Right lobe of liver (tissue), 6 donors: ENCODE results near the gene PGBD5. TPM values are rescaled to one million over a fixed set of nuclear protein-coding genes. Genes with fewer than 3 reads are reported as not detected.
"Not testable (repeated sequence)": the region's sequence is repeated elsewhere in the genome, so short reads cannot be mapped to it uniquely, and the experiment has no call there.

Experiments used
- ATAC-seq, 4 donors: fragments of 200-7000 bp; cut with Tn5 transposase; one replicate each; pipeline ENCODE4 v1.9.1; 2020; ENCODE audit warnings: mild to moderate bottlenecking in 4 of 4, moderate library complexity in 4 of 4
- DNase-seq, 3 donors: peaks; one replicate each; pipeline ENCODE4 v3.0.0-alpha.2; 2020
- H3K27ac ChIP-seq, 3 donors: fragments of 200-600 bp; one replicate each; pipeline ENCODE4 v1.8.0; 2022
- H3K27me3 ChIP-seq, 2 donors: fragments of 200-600 bp; one replicate each; pipeline ENCODE4 v1.8.0; 2022
- H3K36me3 ChIP-seq, 4 donors: fragments of 200-600 bp; sonication (generic) in 1 of 4; one replicate each; pipeline versions ENCODE4 v1.5.1 to v1.8.0; 2017 to 2022; ENCODE audit warnings: control low read depth in 1 of 4
- H3K4me1 ChIP-seq, 4 donors: fragments of 200-600 bp; sonication (generic) in 1 of 4; one replicate each; pipeline versions ENCODE4 v1.5.1 to v1.8.0; 2017 to 2022; ENCODE audit warnings: control low read depth in 1 of 4
- H3K4me3 ChIP-seq, 3 donors: fragments of 200-600 bp; one replicate each; pipeline ENCODE4 v1.8.0; 2022
- H3K9me3 ChIP-seq, 4 donors: fragments of 200-600 bp; sonication (generic) in 1 of 4; one replicate each; pipeline versions ENCODE4 v1.5.1 to v1.8.0; 2017 to 2022; ENCODE audit warnings: control low read depth in 1 of 4
- POLR2A ChIP-seq: fragments of 450-650 bp; IDR thresholded peaks from one replicate; pipeline ENCODE4 v1.6.1; 2017; ENCODE audit warnings: antibody characterized with exemption, mild to moderate bottlenecking
- WGBS: methylation state at CpG from one replicate; pipeline ENCODE4 v1.1.6; 2018; ENCODE audit warnings: low coverage, low lambda C conversion rate; ENCODE audit not compliant: insufficient coverage; ENCODE audit errors: missing lambda C conversion rate; 5-methylcytosine and 5-hydroxymethylcytosine counted together
- intact Hi-C, 2 donors: fragments of 100-400 bp; cut with DNase I; formaldehyde crosslinking; loops; one replicate each; pipeline versions ENCODE4 v1.11.2 to v1.14.1; 2022
- total RNA-seq, 6 experiments: library from RNA; depleted of rRNA in 2 of 6; stranded (reverse); fragments of >200 nt in 2 of 6; fragmentation: NEBNext Ultra II Directional in 3 of 6; extraction: Animal tissue kit (Norgen Biotek cat#: 25700) in 3 of 6; gene quantifications; one replicate each; pipeline versions ENCODE4 v1.1.0 to v1.2.4, GENCODE V29; 2016 to 2023
- TF ChIP-seq, protein P1 (sequence below), 4 donors: fragments of 200-600 bp in 3 of 4; fragments of 450-650 bp in 1 of 4; IDR thresholded peaks; one replicate each; pipeline versions ENCODE4 v1.5.1 to v1.8.0; 2016 to 2022; ENCODE audit warnings: antibody characterized with exemption in 4 of 4, mild to moderate bottlenecking in 2 of 4
- donor health status: DM: no; HTN: yes; CAD: no.
- donor health status: DM: no; HTN: no; CAD: no.
- donor health status: DM: no; HTN: no; CAD: no.
- donor health status: DM: no; HTN: yes; CAD: no.
- donor health status: DM: no; HTN: yes; CAD: no.

PGBD5 gene
- total RNA-seq, 6 experiments from 2014 or later, result 0.80 to 6.4 (median 2.4) TPM

DNA sequence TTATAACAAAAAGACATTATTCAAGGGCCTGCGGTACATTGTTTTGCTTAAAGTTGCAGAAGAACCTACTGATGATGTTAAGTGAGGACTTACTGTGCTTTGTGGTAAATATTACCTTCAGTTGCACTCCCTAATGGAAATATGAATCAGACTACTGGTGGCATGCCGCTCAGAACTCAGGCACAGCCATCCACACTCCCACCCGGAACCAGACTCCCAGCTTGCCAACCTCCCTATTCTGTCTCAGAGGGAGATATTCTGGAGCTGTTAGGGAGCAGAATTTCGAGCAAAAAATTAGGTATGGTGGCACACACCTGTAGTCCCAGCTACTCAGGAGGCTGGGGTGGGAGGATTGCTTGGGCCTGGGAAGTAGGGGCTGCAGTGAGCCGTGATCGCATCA, 13.1 kb downstream of the PGBD5 start:
- DNase-seq (no peak), ATAC-seq (no peak)
- Histone ChIP-seq H3K4me3 (no peak overlapping the region), H3K4me1 (no peaks in the 10 kb centered on the region), H3K27ac (no peak overlapping the region), H3K36me3 (no peaks in the 10 kb centered on the region), H3K27me3 (no peaks in the 10 kb centered on the region), H3K9me3 (no peaks in the 10 kb centered on the region)
- TF ChIP-seq POLR2A, result no peak
- TF ChIP-seq, protein P1, sequence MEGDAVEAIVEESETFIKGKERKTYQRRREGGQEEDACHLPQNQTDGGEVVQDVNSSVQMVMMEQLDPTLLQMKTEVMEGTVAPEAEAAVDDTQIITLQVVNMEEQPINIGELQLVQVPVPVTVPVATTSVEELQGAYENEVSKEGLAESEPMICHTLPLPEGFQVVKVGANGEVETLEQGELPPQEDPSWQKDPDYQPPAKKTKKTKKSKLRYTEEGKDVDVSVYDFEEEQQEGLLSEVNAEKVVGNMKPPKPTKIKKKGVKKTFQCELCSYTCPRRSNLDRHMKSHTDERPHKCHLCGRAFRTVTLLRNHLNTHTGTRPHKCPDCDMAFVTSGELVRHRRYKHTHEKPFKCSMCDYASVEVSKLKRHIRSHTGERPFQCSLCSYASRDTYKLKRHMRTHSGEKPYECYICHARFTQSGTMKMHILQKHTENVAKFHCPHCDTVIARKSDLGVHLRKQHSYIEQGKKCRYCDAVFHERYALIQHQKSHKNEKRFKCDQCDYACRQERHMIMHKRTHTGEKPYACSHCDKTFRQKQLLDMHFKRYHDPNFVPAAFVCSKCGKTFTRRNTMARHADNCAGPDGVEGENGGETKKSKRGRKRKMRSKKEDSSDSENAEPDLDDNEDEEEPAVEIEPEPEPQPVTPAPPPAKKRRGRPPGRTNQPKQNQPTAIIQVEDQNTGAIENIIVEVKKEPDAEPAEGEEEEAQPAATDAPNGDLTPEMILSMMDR (IDR thresholded peaks at IDR 0.05), result no peak
- intact Hi-C loops, result no loop called here
- 88% methylated on average over 4 of the region's 6 CpGs for WGBS

DNA sequence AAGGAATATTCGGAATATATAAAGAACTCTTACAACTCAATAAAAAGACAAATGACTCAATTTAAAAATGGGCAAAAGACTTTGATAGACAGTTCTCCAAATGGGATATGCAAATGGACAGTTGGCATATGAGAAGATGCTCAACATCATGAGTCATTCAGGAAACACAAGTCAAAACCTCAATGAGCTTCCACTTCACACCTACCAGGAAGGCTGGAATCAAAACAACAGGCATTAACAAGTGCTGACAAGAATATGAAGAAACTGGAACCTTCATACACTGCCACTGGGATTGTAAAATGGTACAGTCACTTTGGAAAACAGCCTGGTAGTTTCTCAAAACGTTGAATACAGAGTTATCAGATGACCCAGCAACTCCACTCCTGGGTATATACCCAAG, 17.2 kb downstream of the PGBD5 start:
- ATAC-seq, result no peak
- no peaks in the 10 kb centered on the region for H3K4me1 ChIP-seq
- H3K4me3 ChIP-seq, result no peak overlapping the region
- no peaks in the 10 kb centered on the region for H3K27me3 ChIP-seq
- DNase-seq, result no peak
- WGBS, result 52% methylated on average over 2 of the region's 2 CpGs
- H3K9me3 ChIP-seq, result no peaks in the 10 kb centered on the region
- no peak for TF ChIP-seq POLR2A
- TF ChIP-seq, protein P1 (IDR thresholded peaks at IDR 0.05), result no peak
- no peak overlapping the region for H3K27ac ChIP-seq
- intact Hi-C loops, result no loop called here
- H3K36me3 ChIP-seq, result no peaks in the 10 kb centered on the region

DNA sequence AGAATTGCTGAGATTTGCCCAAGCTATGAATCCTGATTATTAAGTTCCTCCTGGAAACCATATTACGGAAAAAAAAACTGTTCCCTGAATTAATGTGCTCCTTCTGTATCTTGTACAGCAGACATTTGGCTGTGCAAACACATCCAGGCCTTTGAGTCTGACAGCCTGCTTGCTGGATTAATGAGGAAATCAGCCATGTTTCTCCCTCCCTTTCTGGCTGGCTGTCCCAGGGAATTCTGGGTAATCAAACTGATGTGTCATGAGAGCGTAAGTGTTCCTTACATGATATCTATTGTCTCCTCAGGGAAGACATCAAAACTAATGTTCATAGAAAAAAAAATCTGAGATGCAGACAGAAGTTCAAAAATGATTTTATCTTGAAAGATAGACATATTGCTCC, 18.8 kb downstream of the PGBD5 start:
- Histone ChIP-seq H3K4me3 (no peak overlapping the region), H3K36me3 (no peaks in the 10 kb centered on the region), H3K27me3 (no peaks in the 10 kb centered on the region), H3K27ac (no peak overlapping the region), H3K9me3 (no peaks in the 10 kb centered on the region), H3K4me1 (no peaks in the 10 kb centered on the region)
- WGBS, result 86% methylated on average over 2 of the region's 2 CpGs
- DNase-seq (no peak), ATAC-seq (no peak)
- no peak for TF ChIP-seq POLR2A
- TF ChIP-seq, protein P1 (IDR thresholded peaks at IDR 0.05), result no peak
- intact Hi-C loops, result no loop called here

DNA sequence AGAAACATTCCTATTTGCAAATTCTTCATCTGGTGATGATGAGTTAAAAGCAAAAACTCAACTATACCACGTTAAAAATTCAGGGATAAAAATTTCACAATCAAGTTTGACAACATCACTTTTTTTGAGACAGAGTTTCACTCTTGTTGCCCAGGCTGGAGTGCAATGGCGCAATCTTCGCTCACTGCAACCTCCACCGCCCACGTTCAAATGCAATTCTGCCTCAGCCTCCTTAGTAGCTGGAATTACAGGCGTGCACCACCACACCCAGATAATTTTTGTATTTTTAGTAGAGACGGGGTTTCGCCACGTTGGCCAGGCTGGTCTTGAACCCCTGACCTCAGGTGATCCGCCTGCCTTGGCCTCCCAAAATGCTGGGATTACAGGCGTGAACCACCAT, 19.4 kb downstream of the PGBD5 start:
- intact Hi-C loops, H3K27me3 ChIP-seq, H3K4me3 ChIP-seq, ATAC-seq, H3K9me3 ChIP-seq, H3K36me3 ChIP-seq, H3K4me1 ChIP-seq, H3K27ac ChIP-seq, DNase-seq: not testable (repeated sequence)
- 66% methylated on average over 11 of the region's 11 CpGs for WGBS

DNA sequence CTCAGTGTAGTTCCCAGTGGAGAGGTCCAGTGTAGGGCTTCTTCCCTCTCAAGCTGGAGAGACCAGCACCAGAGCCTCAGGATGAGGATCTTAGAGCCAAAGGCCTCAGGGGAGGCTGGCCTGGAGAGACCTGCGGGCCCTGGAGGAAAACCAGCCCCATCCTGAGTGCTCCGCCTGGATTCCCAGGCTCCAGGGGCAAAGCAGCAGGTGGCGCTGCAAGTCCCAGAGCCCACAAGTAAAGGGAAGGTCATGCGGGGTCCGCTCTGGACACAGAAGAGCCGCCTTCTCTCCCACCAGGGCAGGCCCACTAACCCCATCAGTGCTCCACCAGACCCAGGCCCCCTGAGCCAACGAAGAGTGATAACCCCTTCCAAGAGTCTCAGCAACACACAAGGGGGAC, 22.7 kb downstream of the PGBD5 start:
- Histone ChIP-seq H3K27ac (no peak overlapping the region), H3K4me1 (no peaks in the 10 kb centered on the region), H3K27me3 (no peaks in the 10 kb centered on the region), H3K36me3 (no peaks in the 10 kb centered on the region), H3K9me3 (no peaks in the 10 kb centered on the region), H3K4me3 (no peak overlapping the region)
- DNase-seq (no peak), ATAC-seq (no peak)
- intact Hi-C loops, result no loop called here
- no CpG with 5 or more reads among the region's 7 CpGs for WGBS
- TF ChIP-seq, protein P1 (IDR thresholded peaks at IDR 0.05), result no peak
- no peak for TF ChIP-seq POLR2A
